ENCODE measurements around the gene EXOSC5. TPM values are rescaled to one million over a fixed set of nuclear protein-coding genes. Genes with fewer than 3 reads are reported as not detected.

EXOSC5 gene
- total and polyA plus RNA-seq, 2 of the 4 experiments (the other 2 are of a cell fraction), result 19.0 to 25.2 TPM

GRCh38 chr19:41395355-41395754 is 1.8 kb downstream of the EXOSC5 start:
- Histone ChIP-seq H3K56ac (ENCODE audit: extremely low read depth, insufficient read depth, low read length) (no peak overlapping the region), H3K18ac (ENCODE audit: low read depth, low read length) (no peak overlapping the region), H3K4me1 (ENCODE audit: control insufficient read depth, insufficient read depth, low read length) (peaks cover 4% of the 10 kb centered on the region; the same call in 1 of the 2 replicates), H2AK9ac (replicated peaks; ENCODE audit: low read depth, low read length, poor library complexity) (no peak overlapping the region), H3K36me3 (ENCODE audit: control insufficient read depth, insufficient read depth, low read length) (peaks cover 13% of the 10 kb centered on the region), H4K5ac (ENCODE audit: low read depth, low read length) (no peak overlapping the region), H2AK5ac (ENCODE audit: low read depth, low read length) (no peak overlapping the region), H3K23ac (ENCODE audit: low read depth, low read length) (no peak overlapping the region), H2BK20ac (ENCODE audit: low read depth, low read length) (no peak overlapping the region), H3K79me1 (ENCODE audit: low read depth in 1 of 2, low read length in 2 of 2) (peaks cover 18 to 24% of the 10 kb centered on the region in 2 experiments), H2BK120ac (ENCODE audit: low read depth, low read length) (no peak overlapping the region), H4K91ac (ENCODE audit: insufficient read depth, low read depth, low read length) (no peak overlapping the region), H2BK15ac (ENCODE audit: low read depth, low read length) (no peak overlapping the region), H3K27me3 (ENCODE audit: control insufficient read depth, insufficient read depth, low read length) (no peaks in the 10 kb centered on the region), H3K9ac (ENCODE audit: low read depth, low read length) (no peak overlapping the region), H2BK5ac (ENCODE audit: low read depth, low read length, poor library complexity, severe bottlenecking) (no peak overlapping the region), H2AFZ (replicated peaks; ENCODE audit: low read length, poor library complexity) (no peak overlapping the region), H4K20me1 (ENCODE audit: insufficient read depth, low read length) (no peaks in the 10 kb centered on the region), H3K4me3 (ENCODE audit: insufficient read depth, low read depth, low read length) (no peak overlapping the region), H3K14ac (replicated peaks; ENCODE audit: low read depth, low read length) (no peak overlapping the region), H3K9me1 (ENCODE audit: insufficient read depth, low read length) (peaks cover 5% of the 10 kb centered on the region; the same call in 1 of the 2 replicates), H3K4me2 (ENCODE audit: low read depth, low read length) (no peak overlapping the region), H3K9me3 (ENCODE audit: control insufficient read depth, insufficient read depth, low read length) (no peaks in the 10 kb centered on the region), H3K27ac (ENCODE audit: insufficient read depth, low read length) (no peak overlapping the region), H3K4ac (ENCODE audit: low read depth, low read length) (no peak overlapping the region), H4K8ac (ENCODE audit: low read depth in 2 of 2, low read length in 2 of 2) (no peak overlapping the region)
- no peak for TF ChIP-seq MXI1 (IDR thresholded peaks at IDR 0.05; ENCODE audit: borderline replicate concordance, low read depth, low read length)
- TF ChIP-seq MAZ (IDR thresholded peaks at IDR 0.05; ENCODE audit: borderline replicate concordance, low read depth, low read length), result no peak
- no peak for TF ChIP-seq FOS (IDR thresholded peaks at IDR 0.05; ENCODE audit: low read depth, low read length)
- no peak for TF ChIP-seq RAD21 (IDR thresholded peaks at IDR 0.05; ENCODE audit: low read length)
- no peak for TF ChIP-seq ELK1 (IDR thresholded peaks at IDR 0.05; ENCODE audit: borderline replicate concordance, low read depth, low read length)
- no peak for TF ChIP-seq NFE2L2 (IDR thresholded peaks at IDR 0.05; ENCODE audit: low read depth, low read length)
- no peak for TF ChIP-seq USF2 (IDR thresholded peaks at IDR 0.05; ENCODE audit: low read depth, low read length)
- no peak for TF ChIP-seq RCOR1 (IDR thresholded peaks at IDR 0.05; ENCODE audit: insufficient replicate concordance, low read length)
- TF ChIP-seq BHLHE40 (IDR thresholded peaks at IDR 0.05; ENCODE audit: low read depth, low read length), result no peak
- TF ChIP-seq MAFK (IDR thresholded peaks at IDR 0.05; ENCODE audit: low read depth, low read length), result no peak
- TF ChIP-seq CEBPB (IDR thresholded peaks at IDR 0.05; ENCODE audit: low read depth, low read length), result no peak
- no peak for TF ChIP-seq SMC3 (IDR thresholded peaks at IDR 0.05; ENCODE audit: low read depth, low read length)
- intact Hi-C loops (cut with micrococcal nuclease) (loop anchor here (5.0 kb wide), 1 partner anchor 43 kb away; the partner anchor contains the start of gene TGFB1), dilution Hi-C loops (cut with HindIII; ENCODE audit: low sequenced_read_pairs, unreplicated experiment) (no loop called here), in situ Hi-C loops (cut with MboI; ENCODE audit: low sequenced_read_pairs) (no loop called here)
- POLR2A ChIA-PET (ENCODE audit: unreplicated experiment), result no interaction called here
- 53% methylated on average over 6 of the region's 6 CpGs; no CpG with 5 or more reads in 1 of the 2 experiments for WGBS, 2 experiments (ENCODE audit: extremely low coverage in 2 of 2, insufficient read length in 1 of 2)
- BruUV-seq (replicated peaks), result no TSS peak
- CTCF ChIA-PET, result no interaction called here
- ATAC-seq (ENCODE audit: low read depth) (no peak), DNase-seq (no peak)
